Fibroblast of skin of left quadriceps (primary cell): Measurements from ENCODE around the gene ADRA2A.

Source experiments
- DNase-seq, 2 experiments: peaks; one replicate each; pipeline ENCODE4 v3.0.0-alpha.2; 2013; ENCODE audit warnings: low read depth in 2 of 2

ADRA2A gene

GRCh38 chr10:111109501-111110242 is 32.8 kb downstream of the ADRA2A start:
- no peak for DNase-seq

GRCh38 chr10:111110771-111111170 is 33.9 kb downstream of the ADRA2A start:
- no peak for DNase-seq

GRCh38 chr10:111112333-111112732 is 35.5 kb downstream of the ADRA2A start:
- DNase-seq = no peak

GRCh38 chr10:111113238-111113960 is 36.6 kb downstream of the ADRA2A start:
- no peak for DNase-seq

GRCh38 chr10:111113961-111114757 is 37.3 kb downstream of the ADRA2A start:
- no peak for DNase-seq

GRCh38 chr10:111114758-111115500 is 38.1 kb downstream of the ADRA2A start:
- no peak for DNase-seq

GRCh38 chr10:111116211-111116610 is 39.4 kb downstream of the ADRA2A start:
- no peak for DNase-seq

GRCh38 chr10:111116762-111117445 is 40.1 kb downstream of the ADRA2A start:
- DNase-seq = no peak

GRCh38 chr10:111117528-111118277 is 40.9 kb downstream of the ADRA2A start:
- DNase-seq = no peak

GRCh38 chr10:111118758-111119157 is 41.9 kb downstream of the ADRA2A start:
- no peak for DNase-seq

- no peak for DNase-seq
Measured at GRCh38 chr10:111119637-111120036, 42.8 kb downstream of the ADRA2A start.

GRCh38 chr10:111122127-111122526 is 45.3 kb downstream of the ADRA2A start:
- no peak for DNase-seq

GRCh38 chr10:111123883-111124282 is 47.1 kb downstream of the ADRA2A start:
- no peak for DNase-seq

- DNase-seq = no peak
Measured at GRCh38 chr10:111125102-111125501, 48.3 kb downstream of the ADRA2A start.

- no peak for DNase-seq
Measured at GRCh38 chr10:111126077-111126476, 49.2 kb downstream of the ADRA2A start.

GRCh38 chr10:111127081-111127848 is 50.4 kb downstream of the ADRA2A start:
- no peak for DNase-seq

- no peak for DNase-seq
Measured at GRCh38 chr10:111128331-111129180, 51.7 kb downstream of the ADRA2A start.

- no peak for DNase-seq
Measured at GRCh38 chr10:111129363-111129762, 52.5 kb downstream of the ADRA2A start.

- DNase-seq = no peak
Measured at GRCh38 chr10:111130471-111130870, 53.6 kb downstream of the ADRA2A start.
